ENCODE measurements around the gene EIF3D. TPM values are rescaled to one million over a fixed set of nuclear protein-coding genes. Genes with fewer than 3 reads are reported as not detected.

EIF3D gene
- total RNA-seq, 1 donor from 2014 or later, result 143 TPM

GRCh38 chr22:36469094-36469710, 59.8 kb downstream of the EIF3D start:
- peaks cover 4% of the 10 kb centered on the region for H3K36me3 Mint-ChIP-seq (ENCODE audit: unreplicated experiment)
- peak overlapping the region; percentile 22 for H3K27ac Mint-ChIP-seq (ENCODE audit: unreplicated experiment)
- no peak for TF ChIP-seq CTCF (IDR thresholded peaks at IDR 0.05; ENCODE audit: partially characterized antibody, unreplicated experiment)
- no peak for DNase-seq
- peaks cover 5% of the 10 kb centered on the region for H3K4me1 Mint-ChIP-seq (ENCODE audit: low read depth, unreplicated experiment)
- H3K27me3 Mint-ChIP-seq (ENCODE audit: unreplicated experiment), result peaks cover 5% of the 10 kb centered on the region
- H3K4me3 Mint-ChIP-seq (ENCODE audit: unreplicated experiment), result no peak overlapping the region
- H3K9me3 Mint-ChIP-seq (ENCODE audit: unreplicated experiment), result no peaks in the 10 kb centered on the region

- Mint-ChIP-seq H3K4me1 (ENCODE audit: low read depth, unreplicated experiment) (peaks cover 5% of the 10 kb centered on the region), H3K27ac (ENCODE audit: unreplicated experiment) (no peak overlapping the region), H3K27me3 (ENCODE audit: unreplicated experiment) (peaks cover 5% of the 10 kb centered on the region), H3K36me3 (ENCODE audit: unreplicated experiment) (peaks cover 4% of the 10 kb centered on the region), H3K9me3 (ENCODE audit: unreplicated experiment) (no peaks in the 10 kb centered on the region), H3K4me3 (ENCODE audit: unreplicated experiment) (no peak overlapping the region)
- TF ChIP-seq CTCF (IDR thresholded peaks at IDR 0.05; ENCODE audit: partially characterized antibody, unreplicated experiment), result no peak
- DNase-seq, result no peak
These were observed 61.0 kb downstream of the EIF3D start for GRCh38 chr22:36467946-36468345.

GRCh38 chr22:36467042-36467810, 61.7 kb downstream of the EIF3D start:
- H3K4me3 Mint-ChIP-seq (ENCODE audit: unreplicated experiment), result no peak overlapping the region
- DNase-seq, result no peak
- H3K36me3 Mint-ChIP-seq (ENCODE audit: unreplicated experiment), result peaks cover 4% of the 10 kb centered on the region
- H3K9me3 Mint-ChIP-seq (ENCODE audit: unreplicated experiment), result no peaks in the 10 kb centered on the region
- peaks cover 5% of the 10 kb centered on the region for H3K27me3 Mint-ChIP-seq (ENCODE audit: unreplicated experiment)
- no peak for TF ChIP-seq CTCF (IDR thresholded peaks at IDR 0.05; ENCODE audit: partially characterized antibody, unreplicated experiment)
- peaks cover 8% of the 10 kb centered on the region for H3K4me1 Mint-ChIP-seq (ENCODE audit: low read depth, unreplicated experiment)
- no peak overlapping the region for H3K27ac Mint-ChIP-seq (ENCODE audit: unreplicated experiment)

- H3K4me3 Mint-ChIP-seq (ENCODE audit: unreplicated experiment), result no peak overlapping the region
- no peak for DNase-seq
- peaks cover 5% of the 10 kb centered on the region for H3K27me3 Mint-ChIP-seq (ENCODE audit: unreplicated experiment)
- peaks cover 4% of the 10 kb centered on the region for H3K36me3 Mint-ChIP-seq (ENCODE audit: unreplicated experiment)
- H3K27ac Mint-ChIP-seq (ENCODE audit: unreplicated experiment), result no peak overlapping the region
- no peak for TF ChIP-seq CTCF (IDR thresholded peaks at IDR 0.05; ENCODE audit: partially characterized antibody, unreplicated experiment)
- H3K4me1 Mint-ChIP-seq (ENCODE audit: low read depth, unreplicated experiment), result peaks cover 11% of the 10 kb centered on the region
- H3K9me3 Mint-ChIP-seq (ENCODE audit: unreplicated experiment), result no peaks in the 10 kb centered on the region
These were observed 62.7 kb downstream of the EIF3D start for GRCh38 chr22:36466258-36466657.
